Suprapubic skin (tissue), 3 donors: ENCODE data around the gene OR8K3.

ENCODE experiments used
- CTCF ChIP-seq, 2 donors: fragments of 200-600 bp in 1 of 2; fragments of 450-650 bp in 1 of 2; sonication (generic) in 1 of 2; IDR thresholded peaks; one replicate each; pipeline ENCODE4 v1.5.1; 2016 to 2019; ENCODE audit warnings: antibody characterized with exemption in 2 of 2, mild to moderate bottlenecking in 1 of 2, moderate library complexity in 1 of 2
- EP300 ChIP-seq: sonication (generic); formaldehyde crosslinking; IDR thresholded peaks from one replicate; pipeline ENCODE4 v1.6.1; 2017; ENCODE audit warnings: antibody characterized with exemption
- POLR2A ChIP-seq, 2 donors: fragments of 450-650 bp; IDR thresholded peaks; one replicate each; pipeline ENCODE4 v1.6.1; 2017; ENCODE audit warnings: antibody characterized with exemption in 2 of 2, mild to moderate bottlenecking in 2 of 2, moderate library complexity in 2 of 2

- TF ChIP-seq CTCF (IDR thresholded peaks at IDR 0.05) (no peak), EP300 (no peak), POLR2A (IDR thresholded peaks at IDR 0.05) (no peak)
These were observed 7.1 kb upstream of the OR8K3 start for GRCh38 chr11:56307836-56308235.
